GM21825 (cell line): Measurements from ENCODE around the gene PPP4R3B.

ENCODE experiments used
- ATAC-seq: cut with Tn5 transposase; IDR thresholded peaks from one replicate; pipeline ENCODE4 v1.9.1; 2021; ENCODE audit warnings: mild to moderate bottlenecking, moderate library complexity; ENCODE audit not compliant: unreplicated experiment

The PPP4R3B gene

GRCh38 chr2:55519938-55520885 is 97.2 kb downstream of the PPP4R3B start:
- ATAC-seq, result peak; percentile 12

- peak; percentile 2 for ATAC-seq
Measured at GRCh38 chr2:55518841-55519165, 98.6 kb downstream of the PPP4R3B start.

GRCh38 chr2:55511508-55512124 is 105.8 kb downstream of the PPP4R3B start:
- ATAC-seq, result no peak

- ATAC-seq, result no peak
Measured at GRCh38 chr2:55502590-55503141, 114.8 kb downstream of the PPP4R3B start.

DNA sequence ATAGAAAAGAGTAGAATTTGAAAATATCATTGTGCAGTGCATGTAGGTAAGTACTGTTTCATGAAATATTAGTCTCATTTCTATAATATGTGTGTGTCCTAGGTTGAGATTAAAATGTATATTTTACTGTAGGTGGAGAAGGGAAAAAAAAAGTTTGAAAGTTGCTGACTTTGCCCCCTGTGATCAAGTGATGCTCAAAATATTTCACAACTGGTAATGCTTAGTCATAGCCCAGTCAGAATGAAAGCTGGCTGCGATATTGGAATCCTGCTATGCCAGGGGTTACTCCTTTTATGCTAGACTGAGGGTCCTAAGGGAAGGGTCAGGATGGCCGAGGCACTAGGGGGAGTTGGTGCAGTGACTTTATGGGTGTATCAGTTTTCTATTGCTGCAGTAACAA is 117.4 kb downstream of the PPP4R3B start:
- ATAC-seq, result no peak

GRCh38 chr2:55498582-55498981 is 118.8 kb downstream of the PPP4R3B start:
- ATAC-seq, result no peak
